22Rv1 (cell line): ENCODE measurements around the gene SLC35F3.
"Not testable (repeated sequence)": the region's sequence is repeated elsewhere in the genome, so short reads cannot be mapped to it uniquely, and the experiment has no call there.

Source experiments
- ZFX ChIP-seq: fragments of 450-650 bp; IDR thresholded peaks from 2 replicates; pipeline ENCODE4 v1.6.1; 2017; ENCODE audit warnings: antibody characterized with exemption, borderline replicate concordance
- TF ChIP-seq, protein P1 (sequence below): fragments of 450-650 bp; IDR thresholded peaks from 2 replicates; pipeline ENCODE4 v1.5.1; 2017; ENCODE audit warnings: mild to moderate bottlenecking

DNA sequence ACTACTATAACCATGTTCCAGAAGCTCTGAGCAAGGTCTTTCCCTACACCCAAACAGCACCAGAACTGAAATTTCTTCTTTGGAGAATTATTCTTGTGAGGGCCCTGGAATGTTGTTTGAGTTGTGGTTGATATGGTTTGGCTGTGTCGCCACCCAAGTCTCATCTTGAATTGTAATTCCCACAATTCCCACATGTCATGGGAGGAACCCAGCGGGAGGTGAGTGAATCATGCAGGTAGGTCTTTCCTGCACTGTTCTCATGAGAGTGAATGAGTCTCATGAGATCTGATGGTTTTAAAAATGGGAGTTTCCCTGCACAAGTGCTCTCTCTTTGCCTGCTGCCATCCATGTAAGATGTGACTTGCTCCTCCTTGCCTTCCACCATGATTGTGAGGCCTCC lies 272.4 kb downstream of the SLC35F3 start:
- TF ChIP-seq, protein P1, sequence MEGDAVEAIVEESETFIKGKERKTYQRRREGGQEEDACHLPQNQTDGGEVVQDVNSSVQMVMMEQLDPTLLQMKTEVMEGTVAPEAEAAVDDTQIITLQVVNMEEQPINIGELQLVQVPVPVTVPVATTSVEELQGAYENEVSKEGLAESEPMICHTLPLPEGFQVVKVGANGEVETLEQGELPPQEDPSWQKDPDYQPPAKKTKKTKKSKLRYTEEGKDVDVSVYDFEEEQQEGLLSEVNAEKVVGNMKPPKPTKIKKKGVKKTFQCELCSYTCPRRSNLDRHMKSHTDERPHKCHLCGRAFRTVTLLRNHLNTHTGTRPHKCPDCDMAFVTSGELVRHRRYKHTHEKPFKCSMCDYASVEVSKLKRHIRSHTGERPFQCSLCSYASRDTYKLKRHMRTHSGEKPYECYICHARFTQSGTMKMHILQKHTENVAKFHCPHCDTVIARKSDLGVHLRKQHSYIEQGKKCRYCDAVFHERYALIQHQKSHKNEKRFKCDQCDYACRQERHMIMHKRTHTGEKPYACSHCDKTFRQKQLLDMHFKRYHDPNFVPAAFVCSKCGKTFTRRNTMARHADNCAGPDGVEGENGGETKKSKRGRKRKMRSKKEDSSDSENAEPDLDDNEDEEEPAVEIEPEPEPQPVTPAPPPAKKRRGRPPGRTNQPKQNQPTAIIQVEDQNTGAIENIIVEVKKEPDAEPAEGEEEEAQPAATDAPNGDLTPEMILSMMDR: not testable (repeated sequence)
- TF ChIP-seq ZFX: not testable (repeated sequence)
